Stimulated activated CD4-positive, alpha-beta T cell treated with anti-CD3 and anti-CD28 coated beads, Interleukin-4, amount 100 ng/mL, for 4 hours (primary cell): Measurements from ENCODE around the gene TMEM95.
"Not testable (repeated sequence)": the region's sequence is repeated elsewhere in the genome, so short reads cannot be mapped to it uniquely, and the experiment has no call there.

Experiments
- DNase-seq, 2 experiments: peaks; one replicate each; pipeline ENCODE4 v3.0.0-alpha.2; 2020

The TMEM95 gene

DNA sequence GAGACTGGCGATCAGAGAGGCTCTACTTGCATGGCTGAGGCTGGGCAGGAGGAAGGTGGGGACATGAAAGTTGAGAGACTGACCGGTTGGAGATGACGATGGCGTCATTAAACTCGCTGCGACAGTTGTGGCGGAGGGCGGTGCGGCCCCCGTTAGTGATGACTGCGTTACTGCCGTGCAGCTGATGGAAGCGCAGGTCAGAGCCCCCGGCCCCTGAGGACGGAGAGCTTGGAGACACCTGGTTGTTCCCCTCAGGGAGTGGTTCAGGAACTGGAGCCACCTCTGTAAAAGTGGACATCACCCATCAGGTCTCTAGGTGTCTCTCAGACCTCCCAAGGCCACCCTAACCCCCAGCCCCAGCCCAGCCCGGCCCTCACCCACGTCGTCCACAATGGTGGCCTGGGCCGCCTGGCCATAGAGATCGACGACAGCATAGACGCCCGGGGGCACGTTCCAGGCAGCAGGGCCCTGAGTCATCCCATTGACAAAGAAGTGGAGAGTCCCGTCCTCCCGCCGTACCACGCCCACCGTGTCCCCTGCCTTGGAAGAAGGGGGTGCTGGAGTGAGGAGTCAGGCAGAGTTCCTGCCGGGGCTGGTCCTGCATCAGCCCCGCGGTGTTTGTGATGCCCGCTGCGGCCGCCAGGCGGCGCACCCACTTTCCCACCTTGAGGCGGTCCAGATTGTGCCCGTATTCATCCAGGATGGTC, 31.1 kb upstream of the TMEM95 start:
- peak; percentile 45 to 63 for DNase-seq

DNA sequence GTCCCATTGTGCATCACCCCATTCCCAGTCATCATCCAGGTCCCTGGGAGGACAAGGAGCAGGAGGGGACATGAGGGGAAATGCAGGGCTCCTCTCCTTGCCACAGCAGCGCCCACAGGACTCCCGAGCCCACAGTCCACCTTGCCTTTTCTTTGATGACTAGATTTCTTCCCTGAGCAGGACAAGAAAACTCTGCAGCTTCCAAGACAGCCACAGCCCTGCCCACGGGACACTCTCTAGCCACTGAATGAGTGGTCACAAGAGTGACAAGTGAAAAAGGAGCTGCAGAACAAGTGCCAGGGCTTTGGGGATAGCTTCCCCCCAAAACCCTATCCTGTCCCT, 30.5 kb upstream of the TMEM95 start:
- no peak for DNase-seq

DNA sequence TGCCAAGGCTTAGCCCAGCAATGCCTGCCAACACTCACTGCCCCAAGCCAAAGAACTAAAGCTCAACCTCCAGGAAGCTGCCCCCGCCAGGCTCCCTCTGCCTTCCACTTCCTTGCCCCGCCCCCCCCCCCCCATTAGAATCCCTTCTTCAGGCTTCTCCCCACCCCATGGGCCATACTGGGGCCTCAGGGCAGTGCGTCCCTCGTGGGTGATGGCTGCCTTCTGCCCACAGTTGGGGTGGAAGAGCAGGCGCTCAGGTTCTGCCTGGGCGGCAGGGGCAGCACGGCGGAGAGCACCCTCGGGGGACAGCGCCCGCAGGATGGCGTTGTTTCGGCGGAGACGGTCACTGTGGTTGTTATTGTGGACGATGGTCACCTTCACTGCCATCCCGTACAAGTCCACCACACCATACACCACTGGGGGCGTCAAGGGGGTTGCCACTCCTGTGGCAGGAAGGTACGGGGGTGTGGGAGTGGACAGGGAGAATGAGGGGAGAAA, 29.9 kb upstream of the TMEM95 start:
- no peak for DNase-seq

DNA sequence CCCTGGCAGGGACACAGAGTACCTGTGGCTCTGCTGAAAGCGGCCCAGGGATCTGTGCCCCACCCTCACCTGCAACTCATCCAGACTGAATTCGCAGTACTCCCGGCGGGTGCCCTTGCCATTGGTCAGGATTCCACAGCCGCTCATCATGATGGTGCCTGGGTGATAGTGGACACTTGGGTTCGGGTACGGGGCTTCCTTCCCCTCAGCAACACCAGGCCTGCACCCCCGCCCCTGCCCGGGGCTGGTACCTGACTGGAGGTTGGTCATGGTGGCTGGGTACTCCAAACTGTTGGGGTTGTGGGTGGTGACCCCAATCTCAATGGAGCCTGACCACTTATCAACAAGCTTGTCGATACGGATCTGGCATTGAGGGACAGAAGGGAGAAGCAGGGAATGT, 28.8 kb upstream of the TMEM95 start:
- no peak for DNase-seq

DNA sequence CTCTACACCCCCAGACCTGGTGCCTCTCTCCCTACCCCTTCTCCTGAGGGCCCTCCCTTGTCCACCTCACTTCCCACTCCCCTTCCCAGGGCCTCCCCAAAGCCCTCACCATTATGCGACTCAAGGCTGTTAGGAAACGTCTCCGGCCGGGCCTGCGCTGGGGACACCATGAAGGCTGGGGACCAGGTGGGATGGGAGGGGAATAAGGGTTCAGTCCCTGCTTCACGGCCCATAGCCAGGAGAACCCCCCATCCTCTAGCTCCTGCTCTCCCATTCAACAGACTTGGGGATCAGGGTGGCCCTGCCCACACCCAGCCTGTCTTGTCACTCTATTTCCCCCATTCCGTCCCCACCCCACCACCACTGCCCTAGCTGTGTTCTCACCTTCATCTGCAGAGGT, 27.9 kb upstream of the TMEM95 start:
- DNase-seq, result no peak

DNA sequence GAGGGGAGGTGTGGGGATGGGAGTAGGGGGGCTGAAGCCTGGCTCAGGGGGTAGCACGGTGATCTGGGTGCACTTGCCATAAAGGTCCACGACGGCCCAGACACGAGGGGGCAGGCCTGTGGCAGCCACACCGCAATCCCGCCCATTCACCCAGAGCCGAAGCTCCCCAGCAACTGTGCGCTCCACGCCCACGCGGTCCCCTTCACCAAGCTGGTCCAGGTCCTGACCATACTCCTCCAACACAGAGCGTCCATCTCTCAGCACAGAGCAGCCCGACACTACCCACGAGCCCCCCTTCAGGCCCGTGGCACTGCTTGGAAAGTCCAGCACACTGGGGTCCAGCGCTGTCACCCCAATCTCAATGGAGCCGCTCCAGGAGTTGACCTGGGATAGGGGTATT, 27.5 kb upstream of the TMEM95 start:
- no peak for DNase-seq

DNA sequence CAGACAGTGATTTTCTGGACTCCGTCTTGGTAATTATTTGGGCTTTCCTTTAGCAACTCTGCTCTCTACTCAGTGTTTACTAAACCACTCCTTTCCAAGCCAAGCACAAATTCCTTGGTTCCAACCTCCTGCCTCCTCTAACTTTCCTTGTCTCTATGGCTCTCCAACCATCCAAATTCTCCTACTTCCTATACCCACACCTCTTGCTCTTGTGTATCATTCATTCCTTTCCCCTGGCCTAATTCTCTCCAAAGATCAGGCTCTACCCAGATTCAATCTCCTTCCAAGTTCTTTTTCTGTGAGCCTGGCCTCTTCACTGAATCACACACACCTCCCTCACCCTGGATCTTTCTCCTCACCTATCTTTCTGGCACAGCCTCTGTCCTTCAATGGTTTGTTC, 26.9 kb upstream of the TMEM95 start:
- DNase-seq, result no peak

DNA sequence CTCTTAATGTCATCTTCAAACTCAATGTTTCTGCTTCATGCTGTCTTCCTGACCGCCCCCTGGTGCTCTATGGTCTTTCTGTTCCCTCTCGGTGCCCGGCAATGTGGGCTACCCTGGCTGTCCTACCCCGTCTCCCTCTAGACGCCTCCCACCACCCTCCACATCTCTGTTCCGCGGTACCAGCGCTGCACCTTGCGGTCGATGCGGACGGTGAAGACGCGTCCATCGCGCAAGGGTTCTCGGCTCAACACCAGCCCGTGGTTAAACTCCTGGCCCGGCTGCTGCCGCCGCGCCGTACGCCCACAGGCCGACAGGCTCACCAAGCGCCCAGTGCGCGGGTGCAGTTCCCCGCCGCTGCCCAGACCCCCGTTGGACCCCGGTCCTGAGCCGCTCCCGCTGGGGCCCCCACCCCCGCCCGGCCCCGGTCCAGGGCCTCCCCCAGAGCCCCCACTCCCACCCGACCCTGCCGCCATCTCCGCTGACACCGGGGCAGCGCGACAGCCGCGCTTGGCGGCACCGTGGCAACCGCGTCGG, 26.0 kb upstream of the TMEM95 start, which contains the start of gene NEURL4:
TSS of gene NEURL4 (minus strand) at position 496 of the 534 bp plus-strand sequence. CDS start at position 473, 23 bp downstream.
- DNase-seq, result no peak

DNA sequence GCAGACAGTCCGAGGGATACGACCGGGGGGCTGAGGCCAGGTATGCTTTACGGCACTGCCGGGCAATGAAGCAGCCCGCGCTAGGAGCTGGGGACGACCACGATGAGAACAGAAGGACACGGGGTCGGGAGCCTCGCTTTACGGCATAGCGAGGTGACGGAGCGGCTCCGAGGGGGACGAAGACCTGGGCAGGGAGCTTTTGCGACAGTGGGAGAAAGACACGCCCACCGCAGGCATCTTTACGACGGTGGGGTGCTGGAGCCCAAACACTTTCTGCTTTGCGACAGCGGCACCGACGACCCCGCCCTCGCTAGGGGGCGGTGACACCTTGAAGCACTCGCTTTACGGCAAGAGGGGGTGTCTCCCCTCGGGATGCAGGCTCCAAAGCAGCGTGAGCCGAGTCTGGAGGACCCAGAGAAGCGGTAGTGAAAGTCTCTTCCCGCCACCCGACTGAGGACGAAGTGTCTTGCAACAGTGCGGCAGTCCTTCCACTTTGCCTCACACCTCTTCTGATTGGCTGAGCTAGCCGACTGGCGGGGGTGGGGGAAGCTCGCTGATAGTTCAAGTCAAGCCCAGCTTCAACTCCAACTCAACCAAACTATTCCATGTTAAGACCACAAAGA, 25.5 kb upstream of the TMEM95 start:
- peak; percentile 90 to 96 for DNase-seq

DNA sequence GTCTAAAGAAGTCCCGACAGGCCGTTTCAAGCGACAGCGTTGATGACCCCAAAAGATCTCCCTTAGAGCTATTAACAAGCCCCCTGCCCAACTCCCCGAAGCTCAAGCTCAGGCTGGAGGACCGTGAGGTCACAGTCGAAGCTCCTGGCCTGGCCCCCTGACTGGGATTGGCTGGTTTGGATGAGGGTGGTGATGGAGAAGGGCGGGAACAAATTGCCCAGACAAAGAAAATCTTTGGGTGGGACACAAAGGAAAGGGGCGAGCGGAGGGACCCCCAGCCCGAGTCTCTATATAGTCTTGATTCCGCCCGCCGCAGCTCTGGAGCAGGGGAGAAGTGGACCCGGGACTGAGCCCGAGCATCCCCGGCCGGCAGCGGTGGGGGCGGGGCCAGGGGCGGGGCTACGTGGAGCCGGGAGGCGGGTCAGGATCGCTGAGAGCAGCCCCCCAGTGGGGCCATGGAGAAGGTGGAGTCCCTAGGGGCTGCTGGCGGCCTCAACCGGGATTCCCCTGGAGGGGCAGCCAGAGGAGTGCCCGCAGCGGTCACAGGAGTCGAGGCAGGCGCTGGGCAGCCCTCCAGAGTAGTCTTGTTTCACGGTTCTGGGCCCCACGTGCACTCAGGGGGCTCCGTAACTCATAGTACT, 24.8 kb upstream of the TMEM95 start:
- DNase-seq, result peak; percentile 72 to 76

DNA sequence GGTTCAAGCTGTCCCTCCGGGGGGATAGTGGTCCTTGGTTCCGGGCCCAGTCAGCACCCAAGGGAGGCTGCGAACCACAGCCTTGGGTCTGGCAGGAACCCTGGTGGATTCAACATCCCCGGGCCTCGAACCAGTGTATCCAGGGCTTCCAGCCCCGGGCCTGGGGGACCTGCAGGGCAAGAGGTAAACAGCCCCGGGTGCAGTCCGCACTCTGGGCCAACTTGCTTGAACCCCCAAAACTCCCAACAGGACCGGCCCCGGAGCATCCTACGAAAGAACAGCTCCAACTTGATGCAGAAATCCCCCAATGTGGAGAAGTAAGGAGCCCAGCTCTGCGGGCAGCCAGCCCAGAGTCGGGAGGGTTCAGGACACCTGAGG, 24.3 kb upstream of the TMEM95 start:
- DNase-seq, result no peak

DNA sequence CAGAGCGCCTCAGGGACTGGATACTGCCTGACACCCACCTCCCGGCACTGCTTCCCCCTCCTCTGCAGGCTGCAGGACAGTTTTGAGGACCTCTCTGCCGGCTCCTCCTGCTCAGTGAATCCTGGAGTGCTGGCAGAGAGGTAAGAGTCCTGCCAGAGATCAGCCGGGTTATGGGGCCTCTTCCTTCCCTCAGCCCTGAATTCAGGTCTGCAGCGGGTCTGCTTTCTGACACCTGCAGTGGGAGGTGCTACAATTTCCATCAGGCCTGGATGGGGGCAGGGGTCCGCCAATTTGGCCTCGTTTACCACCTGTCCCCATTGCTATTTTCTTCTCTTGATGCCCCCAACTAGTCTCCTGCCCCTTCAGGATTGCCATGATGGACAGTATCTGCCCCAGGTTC, 22.8 kb upstream of the TMEM95 start:
- no peak for DNase-seq

DNA sequence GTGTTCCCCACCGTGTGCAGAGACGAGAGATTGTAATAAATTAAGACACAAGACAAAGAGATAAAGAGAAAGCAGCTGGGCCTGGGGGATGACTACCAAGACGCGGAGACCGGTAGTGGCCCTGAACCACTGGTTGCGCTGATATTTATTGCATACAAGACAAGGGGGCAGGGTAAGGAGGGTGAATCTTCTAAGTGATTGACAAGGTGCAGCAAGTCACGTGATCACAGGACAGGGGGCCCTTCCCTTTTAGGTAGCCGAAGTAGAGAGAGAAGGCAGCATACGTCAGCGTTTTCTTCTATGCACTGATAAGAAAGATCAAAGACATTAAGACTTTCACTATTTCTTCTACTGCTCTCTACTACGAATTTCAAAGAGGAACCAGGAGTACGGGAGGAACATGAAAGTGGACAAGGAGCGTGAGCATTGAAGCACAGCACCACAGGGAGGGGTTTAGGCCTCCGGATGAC, 22.3 kb upstream of the TMEM95 start:
- not testable (repeated sequence) for DNase-seq

DNA sequence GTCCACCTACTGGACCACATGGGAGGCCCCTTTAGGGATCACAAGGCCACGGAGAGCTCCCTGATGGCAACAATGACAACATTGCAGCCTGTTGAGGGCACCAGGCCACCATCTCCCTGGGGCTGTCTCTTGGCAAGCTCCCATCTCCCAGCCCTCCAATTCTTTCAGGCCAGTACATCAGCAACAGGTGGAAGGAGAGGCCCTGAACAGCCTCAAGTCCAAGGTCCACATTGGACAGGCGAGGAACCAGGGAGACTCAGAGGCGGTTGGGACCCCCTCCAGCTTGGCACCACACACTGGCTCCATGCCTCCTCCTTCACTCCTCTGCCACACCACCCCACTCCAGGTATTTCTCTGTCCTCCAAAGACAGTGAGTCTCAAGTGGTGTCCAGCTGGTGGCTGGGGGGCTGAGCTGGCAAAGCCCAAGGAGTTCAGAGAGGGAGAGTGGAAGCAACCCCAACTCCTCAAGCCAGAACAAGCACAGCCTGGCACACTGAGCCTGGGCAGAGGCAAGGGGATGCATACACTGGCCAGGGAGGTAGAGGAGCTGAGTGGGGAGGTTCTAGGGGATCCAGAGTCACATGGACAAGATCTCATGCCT, 19.9 kb upstream of the TMEM95 start:
- DNase-seq, result no peak

DNA sequence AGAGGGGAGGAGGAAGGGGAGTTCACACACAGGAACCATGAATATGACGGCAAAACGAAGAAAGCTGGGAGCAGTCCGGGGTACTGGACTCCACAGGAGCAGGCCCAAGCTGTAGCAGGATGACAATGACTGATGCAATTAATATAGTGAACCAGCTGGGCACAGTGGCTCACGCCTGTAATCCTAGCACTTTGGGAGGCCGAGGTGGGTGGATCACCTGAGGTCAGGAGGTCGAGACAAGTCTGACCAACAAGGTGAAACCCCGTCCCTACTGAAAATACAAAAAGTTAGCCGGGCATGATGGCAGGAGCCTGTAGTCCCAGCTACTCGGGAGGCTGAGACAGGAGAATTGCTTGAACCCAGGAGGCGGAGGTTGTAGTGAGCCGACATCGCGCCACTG, 19.2 kb upstream of the TMEM95 start:
- not testable (repeated sequence) for DNase-seq

DNA sequence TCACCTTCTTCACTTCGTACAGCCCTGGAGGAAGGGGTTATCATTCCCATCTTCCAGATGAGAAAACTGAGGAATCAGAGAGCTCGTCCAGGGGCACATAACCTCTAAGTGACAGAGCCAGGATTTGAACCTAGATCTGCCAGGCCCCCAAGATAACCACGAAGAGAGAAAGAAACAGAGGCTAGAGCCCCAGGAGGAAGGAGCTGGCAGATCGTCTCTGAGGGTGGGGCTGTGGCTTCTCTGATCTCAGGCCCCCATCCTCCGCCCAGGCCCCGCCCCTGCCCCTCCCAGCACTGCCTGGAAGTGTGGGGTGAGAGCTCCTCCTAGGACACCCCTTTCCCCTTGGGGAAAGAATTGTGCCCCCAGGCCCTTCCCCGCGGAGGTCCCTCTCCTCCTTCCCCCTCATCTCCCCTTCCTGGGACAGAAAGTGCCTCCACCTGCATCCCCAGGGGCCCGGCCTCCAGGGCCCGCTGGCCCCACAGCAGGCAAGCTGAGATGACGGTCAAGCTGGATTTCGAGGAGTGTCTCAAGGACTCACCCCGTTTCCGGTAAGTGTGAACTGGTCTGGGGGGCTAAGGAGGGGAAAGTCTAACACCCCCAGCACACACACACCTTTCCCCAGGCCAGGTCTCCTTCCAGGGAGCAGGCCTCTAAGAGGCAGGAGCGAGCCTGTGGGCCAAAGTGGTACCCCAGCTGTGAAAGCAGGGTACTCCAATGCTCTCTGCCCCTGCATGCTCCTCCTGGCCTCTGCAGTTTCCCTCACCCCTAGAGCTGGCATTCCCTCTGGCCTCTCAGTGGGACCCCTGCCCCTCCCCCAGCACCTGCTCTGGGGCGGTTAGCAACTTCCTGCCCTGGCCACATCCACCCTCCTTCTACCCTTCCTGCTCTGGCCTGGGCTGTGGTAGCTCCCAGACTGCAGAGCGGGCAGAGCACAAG, 18.4 kb upstream of the TMEM95 start, which contains the start of gene ACAP1:
TSS of gene ACAP1 (plus strand) at position 290 of the 936 bp plus-strand sequence. CDS start at position 496, 206 bp downstream.
- DNase-seq, result peak; percentile 82

DNA sequence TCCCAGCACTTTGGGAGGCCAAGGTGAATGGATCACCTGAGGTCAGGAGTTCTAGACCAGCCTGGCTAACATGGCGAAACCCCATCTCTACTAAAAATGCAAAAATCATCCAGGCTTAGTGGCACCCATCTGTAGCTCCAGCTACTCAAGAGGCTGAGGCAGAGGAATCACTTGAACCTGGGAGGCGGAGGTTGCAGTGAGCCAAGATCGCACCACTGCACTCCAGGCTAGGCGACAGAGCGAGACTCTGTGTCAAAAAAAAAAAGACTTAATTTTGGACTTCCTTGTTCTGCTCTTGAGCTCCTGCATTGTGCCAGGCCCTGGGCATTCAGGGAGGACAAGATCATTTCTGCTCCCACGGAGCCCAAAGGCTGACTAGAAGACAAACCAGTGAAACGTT, 17.4 kb upstream of the TMEM95 start:
- not testable (repeated sequence) for DNase-seq

DNA sequence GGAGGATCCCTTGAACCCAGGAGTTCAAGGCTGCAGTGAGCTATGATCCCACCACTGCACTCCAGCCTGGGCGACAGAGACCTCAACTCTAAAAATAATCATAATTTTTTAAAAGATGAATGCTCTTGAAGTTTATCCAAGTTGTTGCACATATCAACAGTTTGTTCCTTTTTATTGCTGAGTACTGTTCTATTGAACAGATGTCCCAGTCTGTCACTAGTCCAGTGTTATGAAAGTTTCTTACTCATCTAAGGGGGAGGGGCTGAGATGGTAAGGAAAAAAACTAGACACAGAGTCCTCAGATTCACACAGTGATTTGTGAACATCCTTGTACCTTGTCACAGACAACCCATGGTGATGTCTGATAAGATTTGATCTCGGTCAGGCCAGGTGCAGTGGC, 14.8 kb upstream of the TMEM95 start:
- no peak for DNase-seq

DNA sequence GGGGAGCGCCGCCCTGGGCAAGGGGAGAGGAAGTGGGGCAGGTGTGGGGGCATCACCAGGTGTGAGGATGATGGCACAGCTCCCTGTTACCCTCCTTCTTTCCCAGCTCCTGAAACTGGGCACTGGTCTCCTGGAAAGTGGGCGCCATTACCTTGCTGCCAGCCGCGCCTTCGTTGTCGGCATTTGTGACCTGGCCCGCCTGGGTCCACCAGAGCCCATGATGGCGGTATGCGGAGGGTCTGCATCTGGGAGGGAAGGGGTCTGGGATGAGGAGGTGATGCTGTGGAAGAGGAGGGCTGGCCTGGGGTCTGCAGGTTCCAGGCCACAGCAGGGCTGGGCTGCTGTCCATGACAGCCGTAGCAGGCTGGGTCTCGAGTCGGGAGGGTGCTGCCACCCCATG, 13.1 kb upstream of the TMEM95 start:
- no peak for DNase-seq

DNA sequence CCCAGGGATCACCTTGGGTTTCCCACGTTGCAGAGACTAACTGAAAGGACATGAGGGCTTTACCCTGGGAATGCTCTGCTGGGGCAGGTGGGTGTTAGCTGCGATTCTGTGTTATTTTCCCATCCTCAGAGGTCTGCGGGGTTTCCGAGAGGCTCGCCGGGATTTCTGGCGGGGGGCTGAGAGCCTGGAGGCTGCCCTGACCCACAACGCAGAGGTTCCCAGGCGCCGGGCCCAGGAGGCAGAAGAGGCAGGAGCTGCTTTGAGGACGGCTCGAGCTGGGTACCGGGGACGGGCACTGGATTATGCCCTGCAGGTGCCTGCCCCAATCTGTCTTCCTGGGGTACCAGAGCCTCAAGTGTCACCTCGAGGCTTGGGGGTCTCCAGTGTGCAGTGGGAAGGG, 11.7 kb upstream of the TMEM95 start:
- DNase-seq, result no peak

DNA sequence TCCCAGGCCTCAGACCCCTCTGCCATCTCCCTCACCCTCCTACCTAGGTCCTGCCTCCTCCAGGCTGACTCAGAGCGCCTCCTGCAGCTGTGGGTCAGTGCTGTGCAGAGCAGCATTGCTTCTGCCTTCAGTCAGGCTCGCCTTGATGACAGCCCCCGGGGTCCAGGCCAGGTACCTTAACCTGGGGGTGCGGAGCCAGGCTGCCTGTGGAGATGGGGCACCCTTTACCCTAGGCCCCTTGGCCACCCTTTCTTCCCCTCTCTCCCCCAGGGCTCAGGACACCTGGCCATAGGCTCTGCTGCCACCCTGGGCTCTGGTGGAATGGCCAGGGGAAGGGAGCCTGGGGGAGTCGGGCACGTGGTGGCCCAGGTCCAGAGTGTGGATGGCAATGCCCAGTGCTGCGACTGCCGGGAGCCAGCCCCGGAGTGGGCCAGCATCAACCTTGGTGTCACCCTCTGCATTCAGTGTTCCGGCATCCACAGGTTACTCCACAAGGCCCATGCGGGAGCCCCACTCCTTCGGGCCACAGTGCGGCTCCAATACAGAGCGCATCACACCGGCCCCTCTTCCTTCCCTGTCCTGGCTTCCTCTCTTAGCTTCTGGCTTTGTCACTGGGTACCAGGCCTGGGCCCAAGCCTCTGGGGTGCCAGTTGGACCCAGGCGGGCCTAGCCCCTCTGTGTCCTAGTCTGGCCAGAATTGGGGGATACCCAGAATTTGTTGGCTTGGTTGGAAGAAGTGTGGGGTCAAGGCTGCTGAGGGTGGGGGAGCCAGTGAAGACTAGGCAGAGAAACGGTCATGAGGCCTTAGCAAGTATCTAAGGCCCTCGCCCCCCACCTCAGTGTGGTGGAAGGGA, 8.0 kb upstream of the TMEM95 start:
- no peak for DNase-seq
